Activated CD8-positive, alpha-beta T cell treated with anti-CD3 and anti-CD28 coated beads for 36 hours (primary cell): ENCODE measurements around the gene KLF15. TPM values are rescaled to one million over a fixed set of nuclear protein-coding genes. Genes with fewer than 3 reads are reported as not detected.

Experiments used
- ATAC-seq: fragments of 200-7000 bp; cut with Tn5 transposase; one replicate; pipeline ENCODE4 v1.10.0; 2021; ENCODE audit warnings: mild to moderate bottlenecking, moderate library complexity
- CTCF ChIA-PET: fragments of 350-600 bp; sonication (Branson Sonifier 250); formaldehyde crosslinking; loops from one replicate; lab custom pipeline; 2021; ENCODE audit warnings: antibody characterized with exemption; lab: Charles Lee
- POLR2A ChIA-PET: fragments of 350-600 bp; sonication (Branson Sonifier 250); formaldehyde crosslinking; loops from one replicate; lab custom pipeline; 2021; ENCODE audit warnings: antibody characterized with exemption; lab: Charles Lee
- DNase-seq: peaks from one replicate; pipeline ENCODE4 v3.0.0-alpha.2; 2020
- H3K27ac Mint-ChIP-seq: one replicate; pipeline ENCODE4 v1.8.0; 2021; ENCODE audit warnings: mild to moderate bottlenecking, mixed read lengths
- H3K27me3 Mint-ChIP-seq: one replicate; pipeline ENCODE4 v1.8.0; 2021; ENCODE audit warnings: mixed read lengths
- H3K36me3 Mint-ChIP-seq: one replicate; pipeline ENCODE4 v1.8.0; 2021; ENCODE audit warnings: low read depth, mixed read lengths
- H3K4me1 Mint-ChIP-seq: one replicate; pipeline ENCODE4 v1.8.0; 2021; ENCODE audit warnings: low read depth, mixed read lengths
- H3K4me3 Mint-ChIP-seq: one replicate; pipeline ENCODE4 v1.8.0; 2021; ENCODE audit warnings: mild to moderate bottlenecking, moderate library complexity, mixed read lengths
- H3K9me3 Mint-ChIP-seq: one replicate; pipeline ENCODE4 v1.8.0; 2021; ENCODE audit warnings: mixed read lengths
- CTCF ChIP-seq: fragments of 200-600 bp; IDR thresholded peaks from one replicate; pipeline ENCODE4 v1.8.0; 2022; ENCODE audit warnings: antibody characterized with exemption, mild to moderate bottlenecking
- intact Hi-C: fragments of 100-400 bp; cut with micrococcal nuclease; formaldehyde crosslinking; loops from one replicate; pipeline ENCODE4 v1.10.0; 2022
- total RNA-seq, 2 experiments: library from RNA; stranded (reverse); gene quantifications; one replicate each; pipeline ENCODE4 v1.2.3, GENCODE V29; 2021

Gene KLF15
- total RNA-seq, 2 experiments from 2014 or later, result 0.11 TPM; not detected in 1

- Mint-ChIP-seq H3K9me3 (no peaks in the 10 kb centered on the region), H3K4me1 (peaks cover 8% of the 10 kb centered on the region), H3K4me3 (no peak overlapping the region), H3K27ac (no peak overlapping the region), H3K36me3 (no peaks in the 10 kb centered on the region), H3K27me3 (peaks cover 54% of the 10 kb centered on the region)
- ChIA-PET POLR2A (no interaction called here), CTCF (interaction anchor here (1.6 kb wide), 2 partner anchors 10 to 250 kb away, joined by 3 to 6 read pairs; no protein-coding TSS in a partner anchor)
- TF ChIP-seq CTCF, result no peak
- ATAC-seq (no peak), DNase-seq (no peak)
- intact Hi-C loops, result loop anchor here (5.0 kb wide), 1 partner anchor 138 kb away; no protein-coding TSS in a partner anchor
Measured at GRCh38 chr3:126390201-126390600, 33.0 kb upstream of the KLF15 start.

- Mint-ChIP-seq H3K36me3 (no peaks in the 10 kb centered on the region), H3K4me3 (no peak overlapping the region), H3K27me3 (peaks cover 54% of the 10 kb centered on the region), H3K27ac (no peak overlapping the region), H3K4me1 (peaks cover 8% of the 10 kb centered on the region), H3K9me3 (no peaks in the 10 kb centered on the region)
- DNase-seq (no peak), ATAC-seq (no peak)
- intact Hi-C loops, result loop anchor here (5.0 kb wide), 1 partner anchor 137 kb away; no protein-coding TSS in a partner anchor
- ChIA-PET CTCF (interaction anchor here (1.1 to 1.6 kb wide), 3 partner anchors 9 to 249 kb away, joined by 3 to 6 read pairs (median 5); no protein-coding TSS in a partner anchor), POLR2A (no interaction called here)
- no peak for TF ChIP-seq CTCF
Measured at GRCh38 chr3:126389794-126390146, 32.6 kb upstream of the KLF15 start.

GRCh38 chr3:126389112-126389793 is 32.0 kb upstream of the KLF15 start:
- ChIA-PET CTCF (interaction anchor here (0.7 to 1.6 kb wide), 7 partner anchors 9 to 255 kb away, joined by 3 to 7 read pairs (median 3); no protein-coding TSS in a partner anchor), POLR2A (no interaction called here)
- Mint-ChIP-seq H3K9me3 (no peaks in the 10 kb centered on the region), H3K27ac (no peak overlapping the region), H3K4me3 (no peak overlapping the region), H3K4me1 (peaks cover 8% of the 10 kb centered on the region), H3K27me3 (peaks cover 51% of the 10 kb centered on the region), H3K36me3 (no peaks in the 10 kb centered on the region)
- peak; percentile 84 for TF ChIP-seq CTCF
- ATAC-seq (peak; percentile 89), DNase-seq (peak; percentile 57)
- intact Hi-C loops, result no loop called here

- Mint-ChIP-seq H3K36me3 (no peaks in the 10 kb centered on the region), H3K4me1 (no peaks in the 10 kb centered on the region), H3K27ac (no peak overlapping the region), H3K27me3 (peaks cover 20% of the 10 kb centered on the region), H3K4me3 (no peak overlapping the region), H3K9me3 (no peaks in the 10 kb centered on the region)
- ATAC-seq, result no peak
- no peak for DNase-seq
- POLR2A ChIA-PET, result no interaction called here
- intact Hi-C loops, result no loop called here
- TF ChIP-seq CTCF, result no peak
- CTCF ChIA-PET, result interaction anchor here (1.0 kb wide), 1 partner anchor 141 kb away, joined by 3 read pairs; no protein-coding TSS in a partner anchor
Measured at GRCh38 chr3:126381966-126382365, 24.8 kb upstream of the KLF15 start.

- Mint-ChIP-seq H3K27ac (no peak overlapping the region), H3K27me3 (peaks cover 17% of the 10 kb centered on the region), H3K4me1 (no peaks in the 10 kb centered on the region), H3K36me3 (no peaks in the 10 kb centered on the region), H3K4me3 (no peak overlapping the region), H3K9me3 (no peaks in the 10 kb centered on the region)
- no peak for DNase-seq
- ChIA-PET CTCF (interaction anchor here (1.7 kb wide), 1 partner anchor 9 kb away, joined by 6 read pairs; no protein-coding TSS in a partner anchor), POLR2A (no interaction called here)
- intact Hi-C loops, result no loop called here
- no peak for TF ChIP-seq CTCF
- no peak for ATAC-seq
Measured at GRCh38 chr3:126380011-126380768, 23.0 kb upstream of the KLF15 start.
